ENCODE results near the gene UBXN10.
"Not testable (repeated sequence)": the region's sequence is repeated elsewhere in the genome, so short reads cannot be mapped to it uniquely, and the experiment has no call there.

The UBXN10 gene

GRCh38 chr1:20200966-20201365 lies 15.1 kb downstream of the UBXN10 start:
- DNase-seq (ENCODE audit: low spot score), result no peak

- no peak for DNase-seq (ENCODE audit: low spot score)
These were observed 16.3 kb downstream of the UBXN10 start for GRCh38 chr1:20202166-20202565.

GRCh38 chr1:20207546-20207945 lies 21.6 kb downstream of the UBXN10 start:
- DNase-seq (ENCODE audit: low spot score), result no peak

GRCh38 chr1:20209471-20209870 lies 23.6 kb downstream of the UBXN10 start:
- no peak for DNase-seq (ENCODE audit: low spot score)

GRCh38 chr1:20210736-20211460 lies 25.0 kb downstream of the UBXN10 start:
- DNase-seq (ENCODE audit: low spot score), result no peak

GRCh38 chr1:20211511-20211931 lies 25.6 kb downstream of the UBXN10 start:
- no peak for DNase-seq (ENCODE audit: low spot score)

- DNase-seq (ENCODE audit: low spot score), result no peak
These were observed 26.3 kb downstream of the UBXN10 start for GRCh38 chr1:20212085-20212684.

GRCh38 chr1:20212685-20213331 lies 26.9 kb downstream of the UBXN10 start:
- DNase-seq (ENCODE audit: low spot score), result no peak

- DNase-seq (ENCODE audit: low spot score), result no peak
These were observed 29.8 kb downstream of the UBXN10 start for GRCh38 chr1:20215716-20216115.

GRCh38 chr1:20216574-20216973 lies 30.7 kb downstream of the UBXN10 start:
- no peak for DNase-seq (ENCODE audit: low spot score)

- not testable (repeated sequence) for DNase-seq (ENCODE audit: low spot score)
These were observed 33.2 kb downstream of the UBXN10 start for GRCh38 chr1:20219053-20219452.

- no peak for DNase-seq (ENCODE audit: low spot score)
These were observed 34.1 kb downstream of the UBXN10 start for GRCh38 chr1:20220036-20220435.

GRCh38 chr1:20223106-20223505 lies 37.2 kb downstream of the UBXN10 start:
- no peak for DNase-seq (ENCODE audit: low spot score)

- no peak for DNase-seq (ENCODE audit: low spot score)
These were observed 37.9 kb downstream of the UBXN10 start for GRCh38 chr1:20223551-20224419.

- no peak for DNase-seq (ENCODE audit: low spot score)
These were observed 38.6 kb downstream of the UBXN10 start for GRCh38 chr1:20224546-20224945.

GRCh38 chr1:20227704-20228103 lies 41.8 kb downstream of the UBXN10 start:
- DNase-seq (ENCODE audit: low spot score), result no peak

- DNase-seq (ENCODE audit: low spot score), result no peak
These were observed 42.5 kb downstream of the UBXN10 start for GRCh38 chr1:20228314-20228825.

- DNase-seq (ENCODE audit: low spot score), result no peak
These were observed 43.3 kb downstream of the UBXN10 start for GRCh38 chr1:20229171-20229570.

GRCh38 chr1:20232564-20232963 lies 46.7 kb downstream of the UBXN10 start:
- not testable (repeated sequence) for DNase-seq (ENCODE audit: low spot score)

GRCh38 chr1:20233394-20233793 lies 47.5 kb downstream of the UBXN10 start:
- no peak for DNase-seq (ENCODE audit: low spot score)

- no peak for DNase-seq (ENCODE audit: low spot score)
These were observed 48.0 kb downstream of the UBXN10 start for GRCh38 chr1:20233866-20234265.

Data from left forelimb (tissue), 1 donor.